Neural progenitor cell (in vitro differentiated cells): ENCODE data around the gene MOV10L1. TPM values are rescaled to one million over a fixed set of nuclear protein-coding genes. Genes with fewer than 3 reads are reported as not detected.

Source experiments
- DNase-seq: peaks from one replicate; pipeline ENCODE4 v3.0.0-alpha.2; 2016; ENCODE audit warnings: low spot score
- H2AFZ ChIP-seq: fragments of 200-600 bp; sonication (generic); replicated peaks from 2 replicates; pipeline ENCODE4 v1.6.1; 2016; ENCODE audit warnings: antibody characterized with exemption
- H3F3A ChIP-seq: fragments of 200-600 bp; sonication (generic); 2 replicates; pipeline ENCODE4 v1.6.1; 2016; ENCODE audit warnings: antibody characterized with exemption, low read depth
- H3K27ac ChIP-seq: fragments of 200-600 bp; sonication (generic); 2 replicates; pipeline ENCODE4 v1.5.1; 2016; ENCODE audit warnings: mild to moderate bottlenecking
- H3K27me3 ChIP-seq: fragments of 200-600 bp; sonication (generic); 2 replicates; pipeline ENCODE4 v1.6.1; 2016; ENCODE audit warnings: mild to moderate bottlenecking, moderate library complexity
- H3K36me3 ChIP-seq: fragments of 200-600 bp; sonication (generic); 2 replicates; pipeline ENCODE4 v1.5.1; 2016
- H3K4me1 ChIP-seq: fragments of 200-600 bp; sonication (generic); 2 replicates; pipeline ENCODE4 v1.6.1; 2016; ENCODE audit warnings: mixed run types
- H3K4me2 ChIP-seq: fragments of 200-600 bp; sonication (generic); 2 replicates; pipeline ENCODE4 v1.6.1; 2016
- H3K4me3 ChIP-seq: fragments of 200-600 bp; sonication (generic); 2 replicates; pipeline ENCODE4 v1.5.1; 2016
- H3K79me2 ChIP-seq: fragments of 200-600 bp; sonication (generic); 2 replicates; pipeline ENCODE4 v1.6.1; 2016; ENCODE audit warnings: low read depth
- H3K9ac ChIP-seq: fragments of 200-600 bp; sonication (generic); 2 replicates; pipeline ENCODE4 v1.6.1; 2016
- H3K9me3 ChIP-seq: fragments of 200-600 bp; sonication (generic); 2 replicates; pipeline ENCODE4 v1.5.1; 2016; ENCODE audit warnings: low read depth
- H4K20me1 ChIP-seq: fragments of 200-600 bp; sonication (generic); 2 replicates; pipeline ENCODE4 v1.6.1; 2016; ENCODE audit warnings: low read depth
- H3K27ac Mint-ChIP-seq: 3 replicates; pipeline ENCODE4 v1.8.0; 2021; ENCODE audit warnings: mixed read lengths
- H3K27me3 Mint-ChIP-seq: 2 replicates; pipeline ENCODE4 v1.8.0; 2022; ENCODE audit warnings: low read depth, mild to moderate bottlenecking, inconsistent platforms, moderate library complexity, mixed read lengths; ENCODE audit not compliant: insufficient read depth
- H3K36me3 Mint-ChIP-seq: 3 replicates; pipeline ENCODE4 v1.8.0; 2021; ENCODE audit warnings: mixed read lengths
- H3K4me1 Mint-ChIP-seq: 3 replicates; pipeline ENCODE4 v1.8.0; 2021; ENCODE audit warnings: mixed read lengths
- H3K4me3 Mint-ChIP-seq: 3 replicates; pipeline ENCODE4 v1.8.0; 2021; ENCODE audit warnings: mild to moderate bottlenecking, moderate library complexity, mixed read lengths
- H3K9me3 Mint-ChIP-seq: 3 replicates; pipeline ENCODE4 v1.8.0; 2020; ENCODE audit warnings: mixed read lengths
- CTCF ChIP-seq: fragments of 200-600 bp; sonication (generic); IDR thresholded peaks from 2 replicates; pipeline ENCODE4 v1.5.1; 2017; ENCODE audit warnings: antibody characterized with exemption, mild to moderate bottlenecking
- EZH2 ChIP-seq: fragments of 200-600 bp; sonication (generic); IDR thresholded peaks from 2 replicates; pipeline ENCODE4 v1.6.1; 2017; ENCODE audit warnings: antibody characterized with exemption, mild to moderate bottlenecking, moderate library complexity
- EZH2phosphoT487 ChIP-seq: fragments of 200-600 bp; sonication (generic); IDR thresholded peaks from 2 replicates; pipeline ENCODE4 v1.6.1; 2017; ENCODE audit warnings: antibody characterized with exemption
- total RNA-seq: library from RNA; depleted of rRNA; stranded (reverse); fragments of >200 nt; gene quantifications from 2 replicates; pipeline ENCODE4 v1.2.3, GENCODE V29; 2015; ENCODE audit warnings: low replicate concordance

The MOV10L1 gene
- total RNA-seq, 1 donor from 2014 or later = not detected

GRCh38 chr22:50058906-50059880 lies 30.6 kb upstream of the MOV10L1 start:
- Histone ChIP-seq H3K27ac (no peak overlapping the region), H3K4me3 (peak overlapping the region; percentile 54), H3K9ac (no peak overlapping the region), H3K4me2 (peak overlapping the region; percentile 84), H3K36me3 (no peaks in the 10 kb centered on the region), H3K79me2 (no peaks in the 10 kb centered on the region), H2AFZ (peak overlapping the region; percentile 85), H3F3A (peaks cover 12% of the 10 kb centered on the region), H3K27me3 (peaks cover 41% of the 10 kb centered on the region), H3K9me3 (no peaks in the 10 kb centered on the region), H3K4me1 (peaks cover 13% of the 10 kb centered on the region), H4K20me1 (no peaks in the 10 kb centered on the region)
- Mint-ChIP-seq H3K4me1 (peaks cover 16% of the 10 kb centered on the region), H3K9me3 (peaks cover 2% of the 10 kb centered on the region), H3K27ac (peak overlapping the region; percentile 21), H3K36me3 (no peaks in the 10 kb centered on the region), H3K4me3 (peak overlapping the region; percentile 74), H3K27me3 (peaks cover 5% of the 10 kb centered on the region)
- no peak for TF ChIP-seq EZH2phosphoT487
- peak; percentile 46 for TF ChIP-seq CTCF
- no peak for TF ChIP-seq EZH2
- peak; percentile 86 for DNase-seq

GRCh38 chr22:50059881-50060262 lies 29.9 kb upstream of the MOV10L1 start:
- Histone ChIP-seq H3K36me3 (no peaks in the 10 kb centered on the region), H4K20me1 (no peaks in the 10 kb centered on the region), H3K4me1 (peaks cover 13% of the 10 kb centered on the region), H2AFZ (peak overlapping the region; percentile 48), H3K9me3 (no peaks in the 10 kb centered on the region), H3K4me2 (peak overlapping the region; percentile 84), H3K79me2 (no peaks in the 10 kb centered on the region), H3K4me3 (no peak overlapping the region), H3K27ac (no peak overlapping the region), H3F3A (peaks cover 12% of the 10 kb centered on the region), H3K9ac (no peak overlapping the region), H3K27me3 (peaks cover 41% of the 10 kb centered on the region)
- TF ChIP-seq EZH2phosphoT487 (no peak), CTCF (no peak), EZH2 (no peak)
- peak overlapping the region; percentile 74 for H3K4me3 Mint-ChIP-seq
- H3K27ac Mint-ChIP-seq = no peak overlapping the region
- H3K4me1 Mint-ChIP-seq = peaks cover 19% of the 10 kb centered on the region
- H3K27me3 Mint-ChIP-seq = peaks cover 5% of the 10 kb centered on the region
- no peaks in the 10 kb centered on the region for H3K36me3 Mint-ChIP-seq
- H3K9me3 Mint-ChIP-seq = peaks cover 2% of the 10 kb centered on the region
- no peak for DNase-seq

GRCh38 chr22:50060441-50061140 lies 29.2 kb upstream of the MOV10L1 start:
- no peaks in the 10 kb centered on the region for H3K79me2 ChIP-seq
- DNase-seq = no peak
- H3K36me3 Mint-ChIP-seq = no peaks in the 10 kb centered on the region
- H3K4me3 ChIP-seq = no peak overlapping the region
- peaks cover 13% of the 10 kb centered on the region for H3K4me1 ChIP-seq
- H3K9me3 ChIP-seq = no peaks in the 10 kb centered on the region
- H3K9me3 Mint-ChIP-seq = peaks cover 2% of the 10 kb centered on the region
- H3K27me3 Mint-ChIP-seq = peaks cover 3% of the 10 kb centered on the region
- H3K4me3 Mint-ChIP-seq = no peak overlapping the region
- peaks cover 12% of the 10 kb centered on the region for H3F3A ChIP-seq
- no peaks in the 10 kb centered on the region for H4K20me1 ChIP-seq
- no peak overlapping the region for H3K27ac Mint-ChIP-seq
- TF ChIP-seq EZH2 = no peak
- TF ChIP-seq EZH2phosphoT487 = no peak
- no peak for TF ChIP-seq CTCF
- H3K4me1 Mint-ChIP-seq = peaks cover 19% of the 10 kb centered on the region
- peaks cover 41% of the 10 kb centered on the region for H3K27me3 ChIP-seq
- no peaks in the 10 kb centered on the region for H3K36me3 ChIP-seq
- no peak overlapping the region for H3K27ac ChIP-seq
- no peak overlapping the region for H3K9ac ChIP-seq
- no peak overlapping the region for H2AFZ ChIP-seq
- H3K4me2 ChIP-seq = no peak overlapping the region
